ENCODE data around the gene CAPN5. TPM values are rescaled to one million over a fixed set of nuclear protein-coding genes. Genes with fewer than 3 reads are reported as not detected.

Gene CAPN5
- total and polyA plus RNA-seq, 2 of the 13 experiments (the other 11 are each of a cell fraction or from before 2014, with no cell fraction given): 0.27 to 1.2 TPM

DNA sequence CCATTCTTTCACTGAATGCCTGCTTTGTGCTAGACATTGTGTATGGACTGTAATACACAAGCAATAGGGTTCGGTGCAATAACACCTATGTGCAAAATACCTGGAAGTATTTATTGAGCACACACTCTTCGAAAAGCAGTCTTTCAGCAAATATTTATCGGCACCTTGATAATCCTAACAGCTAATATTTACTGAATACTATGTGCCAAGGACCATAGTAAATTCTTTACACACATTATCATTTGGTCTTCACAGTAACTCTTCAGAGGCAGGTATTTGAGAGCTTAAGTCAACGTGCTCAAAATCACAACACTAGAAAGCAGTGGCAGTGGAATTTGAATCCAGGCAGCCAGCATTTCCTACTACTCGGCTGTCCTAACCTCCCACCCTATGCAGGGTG is 30.4 kb upstream of the CAPN5 start (continued):
- TF ChIP-seq, protein P1, sequence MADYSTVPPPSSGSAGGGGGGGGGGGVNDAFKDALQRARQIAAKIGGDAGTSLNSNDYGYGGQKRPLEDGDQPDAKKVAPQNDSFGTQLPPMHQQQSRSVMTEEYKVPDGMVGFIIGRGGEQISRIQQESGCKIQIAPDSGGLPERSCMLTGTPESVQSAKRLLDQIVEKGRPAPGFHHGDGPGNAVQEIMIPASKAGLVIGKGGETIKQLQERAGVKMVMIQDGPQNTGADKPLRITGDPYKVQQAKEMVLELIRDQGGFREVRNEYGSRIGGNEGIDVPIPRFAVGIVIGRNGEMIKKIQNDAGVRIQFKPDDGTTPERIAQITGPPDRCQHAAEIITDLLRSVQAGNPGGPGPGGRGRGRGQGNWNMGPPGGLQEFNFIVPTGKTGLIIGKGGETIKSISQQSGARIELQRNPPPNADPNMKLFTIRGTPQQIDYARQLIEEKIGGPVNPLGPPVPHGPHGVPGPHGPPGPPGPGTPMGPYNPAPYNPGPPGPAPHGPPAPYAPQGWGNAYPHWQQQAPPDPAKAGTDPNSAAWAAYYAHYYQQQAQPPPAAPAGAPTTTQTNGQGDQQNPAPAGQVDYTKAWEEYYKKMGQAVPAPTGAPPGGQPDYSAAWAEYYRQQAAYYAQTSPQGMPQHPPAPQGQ (CRISPR knock-in tag; IDR thresholded peaks at IDR 0.05; ENCODE audit: borderline replicate concordance): no peak
- TF ChIP-seq TMF1 (CRISPR knock-in tag; IDR thresholded peaks at IDR 0.05; ENCODE audit: low read depth): 0 out of 2 replicates have a peak, but pooled peaks have one; percentile 48
- TF ChIP-seq, protein P2, sequence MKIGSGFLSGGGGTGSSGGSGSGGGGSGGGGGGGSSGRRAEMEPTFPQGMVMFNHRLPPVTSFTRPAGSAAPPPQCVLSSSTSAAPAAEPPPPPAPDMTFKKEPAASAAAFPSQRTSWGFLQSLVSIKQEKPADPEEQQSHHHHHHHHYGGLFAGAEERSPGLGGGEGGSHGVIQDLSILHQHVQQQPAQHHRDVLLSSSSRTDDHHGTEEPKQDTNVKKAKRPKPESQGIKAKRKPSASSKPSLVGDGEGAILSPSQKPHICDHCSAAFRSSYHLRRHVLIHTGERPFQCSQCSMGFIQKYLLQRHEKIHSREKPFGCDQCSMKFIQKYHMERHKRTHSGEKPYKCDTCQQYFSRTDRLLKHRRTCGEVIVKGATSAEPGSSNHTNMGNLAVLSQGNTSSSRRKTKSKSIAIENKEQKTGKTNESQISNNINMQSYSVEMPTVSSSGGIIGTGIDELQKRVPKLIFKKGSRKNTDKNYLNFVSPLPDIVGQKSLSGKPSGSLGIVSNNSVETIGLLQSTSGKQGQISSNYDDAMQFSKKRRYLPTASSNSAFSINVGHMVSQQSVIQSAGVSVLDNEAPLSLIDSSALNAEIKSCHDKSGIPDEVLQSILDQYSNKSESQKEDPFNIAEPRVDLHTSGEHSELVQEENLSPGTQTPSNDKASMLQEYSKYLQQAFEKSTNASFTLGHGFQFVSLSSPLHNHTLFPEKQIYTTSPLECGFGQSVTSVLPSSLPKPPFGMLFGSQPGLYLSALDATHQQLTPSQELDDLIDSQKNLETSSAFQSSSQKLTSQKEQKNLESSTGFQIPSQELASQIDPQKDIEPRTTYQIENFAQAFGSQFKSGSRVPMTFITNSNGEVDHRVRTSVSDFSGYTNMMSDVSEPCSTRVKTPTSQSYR (CRISPR knock-in tag; IDR thresholded peaks at IDR 0.05; ENCODE audit: borderline replicate concordance): peak; percentile 26; the same call in 1 of the 2 replicates
- TF ChIP-seq FOXJ3 (CRISPR knock-in tag; IDR thresholded peaks at IDR 0.05; ENCODE audit: borderline replicate concordance): peak; percentile 88
- TF ChIP-seq SALL1 (CRISPR knock-in tag; IDR thresholded peaks at IDR 0.05): no peak; the same call in 1 of the 2 replicates
- no peak for TF ChIP-seq ZNF572 (CRISPR knock-in tag; IDR thresholded peaks at IDR 0.05)
- TF ChIP-seq WIZ (CRISPR knock-in tag; IDR thresholded peaks at IDR 0.05): no peak
- peak; percentile 48; the same call in 1 of the 2 replicates for TF ChIP-seq SIX1 (CRISPR knock-in tag; IDR thresholded peaks at IDR 0.05; ENCODE audit: borderline replicate concordance)
- TF ChIP-seq SOX5 (CRISPR knock-in tag; IDR thresholded peaks at IDR 0.05; ENCODE audit: borderline replicate concordance): peak; percentile 80
- TF ChIP-seq TBX3 (IDR thresholded peaks at IDR 0.05; ENCODE audit: borderline replicate concordance): peak; percentile 100
- no peak for TF ChIP-seq RFX1 (IDR thresholded peaks at IDR 0.05)
- no peak for TF ChIP-seq SP2 (CRISPR knock-in tag; IDR thresholded peaks at IDR 0.05)
- 0 out of 2 replicates have a peak, but pooled peaks have one; percentile 36 for TF ChIP-seq SOX13 (IDR thresholded peaks at IDR 0.05)
- peak in 1 of 2 experiments; percentile 88; a peak in 2 of 4 replicates for TF ChIP-seq SOX13 (CRISPR knock-in tag; conservative IDR thresholded peaks at IDR 0.05 in 1 of 2, IDR thresholded peaks at IDR 0.05 in 1 of 2)
- no peak for TF ChIP-seq SRSF9 (IDR thresholded peaks at IDR 0.05; ENCODE audit: borderline replicate concordance, insufficient read depth, low read depth, low read length, poor library complexity, severe bottlenecking)
- TF ChIP-seq FOXA3 (CRISPR knock-in tag; IDR thresholded peaks at IDR 0.05): peak; percentile 95
- peak; percentile 89 for TF ChIP-seq RARA (CRISPR knock-in tag; IDR thresholded peaks at IDR 0.05)
- no peak for TF ChIP-seq ZNF335 (CRISPR knock-in tag; IDR thresholded peaks at IDR 0.05)
- TF ChIP-seq, protein P3, sequence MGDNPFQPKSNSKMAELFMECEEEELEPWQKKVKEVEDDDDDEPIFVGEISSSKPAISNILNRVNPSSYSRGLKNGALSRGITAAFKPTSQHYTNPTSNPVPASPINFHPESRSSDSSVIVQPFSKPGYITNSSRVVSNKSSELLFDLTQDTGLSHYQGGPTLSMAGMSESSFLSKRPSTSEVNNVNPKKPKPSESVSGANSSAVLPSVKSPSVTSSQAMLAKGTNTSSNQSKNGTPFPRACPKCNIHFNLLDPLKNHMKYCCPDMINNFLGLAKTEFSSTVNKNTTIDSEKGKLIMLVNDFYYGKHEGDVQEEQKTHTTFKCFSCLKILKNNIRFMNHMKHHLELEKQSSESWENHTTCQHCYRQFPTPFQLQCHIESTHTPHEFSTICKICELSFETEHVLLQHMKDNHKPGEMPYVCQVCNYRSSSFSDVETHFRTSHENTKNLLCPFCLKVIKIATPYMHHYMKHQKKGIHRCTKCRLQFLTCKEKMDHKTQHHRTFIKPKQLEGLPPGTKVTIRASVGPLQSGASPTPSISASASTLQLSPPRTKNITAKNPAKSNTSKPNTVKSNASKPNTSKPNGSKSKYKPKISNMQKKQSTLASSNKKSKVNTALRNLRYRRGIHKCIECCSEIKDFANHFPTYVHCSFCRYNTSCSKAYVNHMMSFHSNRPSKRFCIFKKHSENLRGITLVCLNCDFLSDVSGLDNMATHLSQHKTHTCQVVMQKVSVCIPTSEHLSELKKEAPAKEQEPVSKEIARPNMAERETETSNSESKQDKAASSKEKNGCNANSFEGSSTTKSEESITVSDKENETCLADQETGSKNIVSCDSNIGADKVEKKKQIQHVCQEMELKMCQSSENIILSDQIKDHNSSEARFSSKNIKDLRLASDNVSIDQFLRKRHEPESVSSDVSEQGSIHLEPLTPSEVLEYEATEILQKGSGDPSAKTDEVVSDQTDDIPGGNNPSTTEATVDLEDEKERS (CRISPR knock-in tag; IDR thresholded peaks at IDR 0.05): no peak
- peak; percentile 49; the same call in 1 of the 2 replicates for TF ChIP-seq FOXO1 (CRISPR knock-in tag; IDR thresholded peaks at IDR 0.05)
- TF ChIP-seq ZIK1 (CRISPR knock-in tag; IDR thresholded peaks at IDR 0.05; ENCODE audit: borderline replicate concordance, low read depth): no peak

Data from HepG2 (cell line).